GM12872 (cell line): ENCODE measurements around the gene CLTC.

Experiments used
- CTCF ChIP-seq: IDR thresholded peaks from 3 replicates; pipeline ENCODE4 v1.5.1; 2011; ENCODE audit warnings: low read depth, mild to moderate bottlenecking, low read length, moderate library complexity; ENCODE audit not compliant: insufficient read depth

CLTC gene

GRCh38 chr17:59649886-59650285 is 30.2 kb downstream of the CLTC start:
- TF ChIP-seq CTCF: no peak

GRCh38 chr17:59650642-59651041 is 30.9 kb downstream of the CLTC start:
- TF ChIP-seq CTCF: no peak

- no peak for TF ChIP-seq CTCF
Observed at GRCh38 chr17:59651346-59651745, 31.7 kb downstream of the CLTC start.

- TF ChIP-seq CTCF: no peak
Observed at GRCh38 chr17:59652119-59652518, 32.4 kb downstream of the CLTC start.

GRCh38 chr17:59666235-59666634 is 46.5 kb downstream of the CLTC start:
- no peak for TF ChIP-seq CTCF

- no peak for TF ChIP-seq CTCF
Observed at GRCh38 chr17:59668816-59669215, 49.1 kb downstream of the CLTC start.

GRCh38 chr17:59669411-59669810 is 49.7 kb downstream of the CLTC start:
- TF ChIP-seq CTCF: no peak

GRCh38 chr17:59669944-59670343 is 50.2 kb downstream of the CLTC start:
- no peak for TF ChIP-seq CTCF
